Activated naive CD4-positive, alpha-beta T cell treated with anti-CD3 and anti-CD28 coated beads, Interleukin-2, amount 10 ng/mL, durations not matched to agents 7 days and 5 days (primary cell): Measurements from ENCODE around the gene ANKRD55.

Experiments used
- CTCF ChIA-PET: fragments of 350-600 bp; sonication (Branson Sonifier 250); formaldehyde crosslinking; loops from one replicate; lab custom pipeline; 2021; ENCODE audit warnings: antibody characterized with exemption; lab: Charles Lee
- DNase-seq: peaks from one replicate; pipeline ENCODE4 v3.0.0-alpha.2; 2020
- H3K27ac Mint-ChIP-seq: one replicate; pipeline ENCODE4 v1.8.0; 2021; ENCODE audit warnings: mild to moderate bottlenecking, moderate library complexity, mixed read lengths
- H3K27me3 Mint-ChIP-seq: one replicate; pipeline ENCODE4 v1.8.0; 2021; ENCODE audit warnings: mild to moderate bottlenecking, mixed read lengths
- H3K36me3 Mint-ChIP-seq: one replicate; pipeline ENCODE4 v1.8.0; 2021; ENCODE audit warnings: mixed read lengths
- H3K4me1 Mint-ChIP-seq: one replicate; pipeline ENCODE4 v1.8.0; 2021; ENCODE audit warnings: mixed read lengths
- H3K4me3 Mint-ChIP-seq: one replicate; pipeline ENCODE4 v1.8.0; 2021; ENCODE audit warnings: mild to moderate bottlenecking, moderate library complexity, mixed read lengths
- H3K9me3 Mint-ChIP-seq: one replicate; pipeline ENCODE4 v1.8.0; 2021; ENCODE audit warnings: mixed read lengths

ANKRD55 gene

DNA sequence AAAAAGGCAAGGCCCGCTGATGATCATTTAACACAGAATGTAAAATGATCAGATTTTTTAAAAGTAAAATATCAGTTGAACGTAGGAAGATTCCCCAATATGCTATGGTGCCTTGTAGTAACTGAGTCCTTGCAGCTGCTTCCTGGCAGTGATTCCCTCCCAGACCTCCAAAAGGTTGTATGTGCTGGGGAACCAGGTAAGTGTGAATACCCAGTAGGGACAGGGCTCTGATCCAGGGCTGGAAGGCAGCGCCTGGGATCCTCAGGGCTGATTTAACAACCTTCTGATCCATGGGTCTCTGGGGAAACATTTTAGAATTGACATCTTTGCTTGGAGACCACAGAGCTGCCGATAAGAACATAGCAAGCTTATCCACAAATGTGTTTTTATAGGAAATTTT, 161.7 kb downstream of the ANKRD55 start:
- H3K27ac Mint-ChIP-seq, result peak overlapping the region; percentile 94
- H3K36me3 Mint-ChIP-seq, result peaks cover 12% of the 10 kb centered on the region
- peak; percentile 21 for DNase-seq
- H3K27me3 Mint-ChIP-seq, result no peaks in the 10 kb centered on the region
- H3K4me3 Mint-ChIP-seq, result peak overlapping the region; percentile 59
- CTCF ChIA-PET, result interaction anchor here (0.8 to 1.0 kb wide), 3 partner anchors 22 to 89 kb away, joined by 3 read pairs; no protein-coding TSS in a partner anchor
- peaks cover 4% of the 10 kb centered on the region for H3K9me3 Mint-ChIP-seq
- H3K4me1 Mint-ChIP-seq, result peaks cover 91% of the 10 kb centered on the region

DNA sequence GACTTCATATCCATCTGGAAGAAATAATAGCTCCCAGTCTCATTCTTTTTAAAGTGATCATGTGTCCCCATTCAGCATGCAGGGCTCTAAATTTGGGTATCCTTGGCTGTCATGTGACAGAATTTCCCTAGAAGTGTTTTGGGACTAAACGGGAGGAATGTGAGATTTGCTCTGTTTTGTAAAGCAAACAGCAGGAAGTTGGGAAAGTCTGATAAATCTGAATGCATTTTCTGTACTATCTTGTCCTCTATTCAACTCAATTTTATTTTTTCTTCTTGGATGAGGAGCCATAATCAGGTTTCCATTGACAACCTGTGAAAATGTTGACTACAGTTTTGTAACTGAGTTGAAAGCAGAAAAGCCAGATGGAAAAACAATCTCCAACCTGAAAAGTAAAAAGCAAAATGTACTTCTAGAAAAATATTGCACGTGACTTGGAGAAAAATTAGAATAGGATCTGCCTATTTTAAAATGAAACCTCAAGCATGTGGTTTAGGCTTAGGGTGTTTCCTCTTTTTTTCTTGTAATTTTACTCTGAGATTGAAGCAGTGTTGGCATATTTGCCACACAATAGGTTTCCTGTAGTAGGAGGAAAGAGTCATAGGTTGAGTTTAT, 162.2 kb downstream of the ANKRD55 start:
- peaks cover 12% of the 10 kb centered on the region for H3K36me3 Mint-ChIP-seq
- peaks cover 86% of the 10 kb centered on the region for H3K4me1 Mint-ChIP-seq
- peak overlapping the region; percentile 59 for H3K4me3 Mint-ChIP-seq
- CTCF ChIA-PET, result interaction anchor here (0.6 to 1.0 kb wide), 2 partner anchors 22 to 131 kb away, joined by 3 read pairs; no protein-coding TSS in a partner anchor
- no peaks in the 10 kb centered on the region for H3K27me3 Mint-ChIP-seq
- peak overlapping the region; percentile 94 for H3K27ac Mint-ChIP-seq
- no peak for DNase-seq
- peaks cover 4% of the 10 kb centered on the region for H3K9me3 Mint-ChIP-seq

DNA sequence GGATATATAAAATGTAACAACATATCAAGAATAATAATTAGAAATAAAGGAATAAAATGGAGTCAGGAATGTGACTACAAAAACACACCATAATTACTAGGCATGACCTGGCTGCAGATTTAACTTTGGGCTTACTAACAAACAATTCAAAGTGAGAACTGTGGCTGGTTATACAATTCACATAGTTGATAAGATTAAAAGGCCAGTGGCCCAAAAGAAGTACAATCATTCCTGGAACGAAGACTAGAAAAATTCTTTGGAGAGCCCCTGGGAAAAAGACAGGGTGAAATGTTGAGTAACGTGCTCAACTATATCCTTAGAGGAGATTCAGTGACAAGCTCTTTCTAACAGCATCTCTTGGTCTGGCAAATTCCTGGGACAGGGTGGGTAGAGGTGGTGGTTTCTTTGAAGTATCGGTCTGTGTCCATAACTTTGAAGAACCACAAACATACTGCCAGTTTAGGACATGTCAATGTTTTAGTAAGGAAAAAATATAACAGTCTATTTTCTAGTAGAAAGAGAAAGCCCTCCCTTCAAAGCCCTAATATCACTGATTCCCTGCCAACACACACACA, 163.4 kb downstream of the ANKRD55 start:
- H3K27me3 Mint-ChIP-seq, result no peaks in the 10 kb centered on the region
- no peak overlapping the region for H3K4me3 Mint-ChIP-seq
- H3K36me3 Mint-ChIP-seq, result peaks cover 11% of the 10 kb centered on the region
- DNase-seq, result no peak
- peaks cover 4% of the 10 kb centered on the region for H3K9me3 Mint-ChIP-seq
- H3K4me1 Mint-ChIP-seq, result peaks cover 81% of the 10 kb centered on the region
- CTCF ChIA-PET, result no interaction called here
- peak overlapping the region; percentile 94 for H3K27ac Mint-ChIP-seq

DNA sequence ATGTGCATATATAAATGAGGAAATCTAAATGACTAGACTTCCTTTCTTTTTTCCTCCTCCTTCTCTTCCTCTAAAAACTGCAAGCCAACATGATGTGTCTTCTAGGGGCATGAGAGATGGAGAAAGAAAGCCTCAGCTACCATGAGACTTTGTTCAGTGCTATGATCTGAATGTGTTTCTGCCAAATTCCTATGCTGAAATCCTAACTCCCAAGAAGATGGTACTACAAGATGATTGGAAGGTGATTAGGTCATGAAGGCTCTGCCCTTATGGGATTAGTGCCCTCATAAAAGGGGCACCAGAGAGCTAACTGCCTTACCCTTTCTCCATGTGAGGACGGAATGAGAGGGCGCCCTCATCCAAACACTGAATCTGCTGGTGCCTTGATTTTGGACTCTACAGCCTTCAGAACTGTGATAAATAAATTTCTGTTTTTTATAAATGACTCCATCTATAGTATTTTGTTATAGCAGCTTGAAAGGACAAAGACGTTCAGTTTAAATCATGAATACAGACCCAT, 166.1 kb downstream of the ANKRD55 start:
- CTCF ChIA-PET, result no interaction called here
- Mint-ChIP-seq H3K36me3 (peaks cover 2% of the 10 kb centered on the region), H3K4me3 (no peak overlapping the region), H3K27me3 (no peaks in the 10 kb centered on the region), H3K4me1 (peaks cover 68% of the 10 kb centered on the region), H3K9me3 (no peaks in the 10 kb centered on the region), H3K27ac (no peak overlapping the region)
- DNase-seq, result no peak

DNA sequence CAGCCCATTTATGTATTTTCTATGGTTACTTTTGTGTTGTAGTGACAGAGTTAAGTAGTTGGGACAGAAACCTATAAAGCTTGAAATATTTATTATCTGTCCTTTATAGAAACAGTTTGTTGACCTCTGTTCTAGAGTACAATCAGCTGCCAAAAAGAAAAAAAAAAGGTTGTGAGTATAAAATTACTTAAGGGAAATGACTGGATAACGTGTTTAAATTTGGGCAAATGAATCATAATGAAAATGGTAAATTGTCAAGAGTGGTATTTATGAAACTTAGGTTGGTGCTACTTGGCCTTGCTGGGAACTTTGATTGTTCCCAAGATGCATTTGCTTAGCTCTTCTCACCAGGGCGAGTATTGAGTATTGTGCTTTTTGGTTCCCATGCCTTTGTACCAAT, 168.1 kb downstream of the ANKRD55 start:
- no peak for DNase-seq
- Mint-ChIP-seq H3K27ac (no peak overlapping the region), H3K4me1 (peaks cover 65% of the 10 kb centered on the region), H3K27me3 (no peaks in the 10 kb centered on the region), H3K4me3 (no peak overlapping the region), H3K36me3 (peaks cover 4% of the 10 kb centered on the region), H3K9me3 (peaks cover 2% of the 10 kb centered on the region)
- CTCF ChIA-PET, result interaction anchor here (0.7 to 1.2 kb wide), 4 partner anchors 13 to 136 kb away, joined by 3 to 4 read pairs (median 3); no protein-coding TSS in a partner anchor

DNA sequence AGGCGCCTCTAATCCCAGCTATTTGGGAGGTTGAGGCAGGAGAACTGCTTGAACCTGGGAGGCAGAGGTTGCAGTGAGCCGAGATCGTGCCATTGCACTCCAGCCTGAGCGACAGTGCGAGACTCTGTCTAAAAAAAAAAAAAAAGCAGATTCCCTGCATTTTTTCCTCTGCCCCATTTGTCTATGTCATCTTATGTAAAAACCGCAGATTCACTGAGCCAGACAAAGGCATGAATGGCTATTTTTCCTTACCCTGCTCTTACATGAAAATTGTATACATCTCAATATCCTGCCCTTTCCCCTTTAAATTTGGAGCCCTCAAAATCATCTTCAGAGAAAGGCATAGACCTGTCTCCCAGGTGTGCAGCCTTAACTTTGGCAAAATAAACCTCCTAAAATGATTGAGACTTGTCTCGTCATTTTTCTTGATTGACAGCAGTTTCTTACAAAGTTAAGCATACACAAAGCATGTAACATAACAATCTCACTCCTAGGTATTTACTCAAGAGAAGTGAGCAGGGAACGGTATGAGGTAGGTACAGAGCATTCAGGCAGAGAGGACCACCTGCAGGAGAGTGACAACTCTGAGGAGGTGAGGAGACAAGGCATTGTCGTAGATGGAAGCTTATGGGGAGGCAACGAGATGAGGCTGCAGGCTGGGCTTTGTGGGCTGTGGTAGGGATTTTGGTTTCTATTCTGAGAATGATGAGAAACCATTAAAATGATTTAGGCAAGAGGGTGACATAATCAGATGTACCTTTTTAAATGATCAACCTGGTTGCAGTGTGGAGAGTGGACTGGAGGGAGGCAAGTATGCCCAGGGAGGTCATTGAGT, 172.6 kb downstream of the ANKRD55 start:
- H3K4me3 Mint-ChIP-seq, result peak overlapping the region; percentile 25
- no peaks in the 10 kb centered on the region for H3K27me3 Mint-ChIP-seq
- peaks cover 12% of the 10 kb centered on the region for H3K36me3 Mint-ChIP-seq
- H3K27ac Mint-ChIP-seq, result peak overlapping the region; percentile 81
- H3K9me3 Mint-ChIP-seq, result peaks cover 4% of the 10 kb centered on the region
- peaks cover 78% of the 10 kb centered on the region for H3K4me1 Mint-ChIP-seq
- CTCF ChIA-PET, result interaction anchor here (1.3 kb wide), 1 partner anchor 77 kb away, joined by 3 read pairs; no protein-coding TSS in a partner anchor
- DNase-seq, result peak; percentile 80

DNA sequence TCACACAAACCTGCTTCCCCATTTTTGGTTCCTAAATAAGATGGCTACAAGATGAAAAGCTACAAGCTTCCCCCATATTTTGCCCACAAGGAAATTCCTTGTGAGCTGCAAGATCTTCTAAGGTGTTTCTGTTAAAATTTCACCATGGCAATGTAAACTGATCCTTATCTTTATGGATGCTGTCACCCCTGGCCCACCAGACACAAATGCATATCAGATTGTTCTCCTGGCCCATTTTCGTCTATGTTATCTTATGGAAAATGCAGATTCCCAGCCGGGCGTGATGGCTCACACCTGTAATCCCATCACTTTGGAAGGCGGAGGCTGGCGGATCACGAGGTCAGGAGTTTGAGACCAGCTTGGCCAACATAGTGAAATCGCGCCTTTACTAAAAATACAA, 173.3 kb downstream of the ANKRD55 start:
- H3K27ac Mint-ChIP-seq, result peak overlapping the region; percentile 81
- peaks cover 14% of the 10 kb centered on the region for H3K36me3 Mint-ChIP-seq
- peaks cover 4% of the 10 kb centered on the region for H3K9me3 Mint-ChIP-seq
- CTCF ChIA-PET, result interaction anchor here (1.1 to 1.3 kb wide), 2 partner anchors 77 to 81 kb away, joined by 3 to 4 read pairs; no protein-coding TSS in a partner anchor
- H3K4me3 Mint-ChIP-seq, result no peak overlapping the region
- no peak for DNase-seq
- H3K4me1 Mint-ChIP-seq, result peaks cover 78% of the 10 kb centered on the region
- H3K27me3 Mint-ChIP-seq, result no peaks in the 10 kb centered on the region

DNA sequence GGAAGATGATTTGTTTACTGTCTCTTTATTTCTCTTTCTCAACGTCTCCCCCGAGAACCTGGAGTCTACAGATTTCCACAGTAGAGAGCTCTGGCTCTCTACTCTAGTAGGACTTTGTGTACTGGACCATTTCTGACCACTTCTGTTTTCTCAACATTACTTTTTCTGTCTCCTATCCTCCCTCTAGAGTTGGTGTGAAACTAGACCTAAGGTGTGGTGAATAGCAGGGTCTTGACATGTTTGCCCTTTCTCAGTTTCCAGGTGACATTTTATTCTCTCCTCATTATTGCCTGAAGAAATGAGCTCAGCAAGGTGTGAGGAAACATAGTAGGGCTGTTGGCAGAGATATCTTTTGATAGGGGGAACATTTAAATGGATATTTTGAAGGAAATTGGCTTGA, 176.3 kb downstream of the ANKRD55 start:
- Mint-ChIP-seq H3K4me1 (peaks cover 80% of the 10 kb centered on the region), H3K4me3 (no peak overlapping the region)

DNA sequence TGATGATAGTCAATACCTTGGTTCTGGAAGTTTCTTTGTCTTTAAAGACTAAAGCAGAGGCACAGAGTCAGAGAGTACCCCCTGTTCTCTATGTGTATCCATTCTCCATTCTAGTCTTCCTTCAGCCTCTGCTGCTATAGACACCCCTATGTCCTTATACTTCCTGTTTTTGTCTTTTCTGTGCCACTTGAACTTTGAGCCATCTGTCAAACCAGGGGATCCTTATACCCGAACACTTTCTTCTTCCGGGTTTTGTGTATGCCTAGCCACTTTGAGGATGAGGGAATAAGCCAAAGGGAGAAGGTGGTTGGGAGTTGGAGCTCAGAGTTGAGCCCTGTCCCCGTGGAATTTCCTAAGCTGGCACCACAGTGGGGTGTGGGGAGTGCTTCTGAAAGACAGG, 177.3 kb downstream of the ANKRD55 start:
- no peak for DNase-seq
- Mint-ChIP-seq H3K36me3 (peaks cover 25% of the 10 kb centered on the region), H3K9me3 (peaks cover 16% of the 10 kb centered on the region), H3K27ac (peak overlapping the region; percentile 77), H3K4me1 (peaks cover 82% of the 10 kb centered on the region), H3K27me3 (no peaks in the 10 kb centered on the region), H3K4me3 (no peak overlapping the region)
- CTCF ChIA-PET, result interaction anchor here (0.6 to 0.9 kb wide), 2 partner anchors 35 to 145 kb away, joined by 3 read pairs; no protein-coding TSS in a partner anchor

More for the DNA sequence above, 176.3 kb downstream of the ANKRD55 start:
- Mint-ChIP-seq H3K27me3 (no peaks in the 10 kb centered on the region), H3K36me3 (peaks cover 24% of the 10 kb centered on the region), H3K9me3 (peaks cover 17% of the 10 kb centered on the region), H3K27ac (peak overlapping the region; percentile 77)
- no peak for DNase-seq
- CTCF ChIA-PET, result interaction anchor here (0.9 to 1.4 kb wide), 3 partner anchors 38 to 144 kb away, joined by 3 read pairs; no protein-coding TSS in a partner anchor

DNA sequence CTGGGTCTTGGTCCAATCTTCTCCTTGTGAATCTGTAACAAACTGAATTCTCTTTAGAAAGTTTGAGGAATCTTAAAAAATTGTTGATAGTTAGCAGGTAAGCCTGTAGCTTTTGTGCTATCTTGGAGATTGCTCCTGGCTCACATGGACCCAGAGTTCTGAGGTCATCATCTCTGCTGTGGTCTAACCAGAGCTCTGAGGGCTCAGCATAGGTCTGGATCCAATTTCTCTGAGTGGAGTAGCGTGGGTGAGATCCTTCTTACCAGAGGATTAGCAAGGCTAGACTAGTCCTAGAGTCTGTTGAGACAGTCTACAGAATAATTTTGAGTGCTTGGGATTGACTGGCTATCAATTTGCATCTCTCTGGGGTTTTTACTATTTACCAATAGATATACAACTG, 177.8 kb downstream of the ANKRD55 start:
- CTCF ChIA-PET, result interaction anchor here (0.6 kb wide), 1 partner anchor 34 kb away, joined by 3 read pairs; no protein-coding TSS in a partner anchor
- Mint-ChIP-seq H3K9me3 (peaks cover 15% of the 10 kb centered on the region), H3K27me3 (no peaks in the 10 kb centered on the region), H3K27ac (peak overlapping the region; percentile 77), H3K4me3 (no peak overlapping the region), H3K36me3 (peaks cover 24% of the 10 kb centered on the region), H3K4me1 (peaks cover 81% of the 10 kb centered on the region)
- DNase-seq, result no peak

DNA sequence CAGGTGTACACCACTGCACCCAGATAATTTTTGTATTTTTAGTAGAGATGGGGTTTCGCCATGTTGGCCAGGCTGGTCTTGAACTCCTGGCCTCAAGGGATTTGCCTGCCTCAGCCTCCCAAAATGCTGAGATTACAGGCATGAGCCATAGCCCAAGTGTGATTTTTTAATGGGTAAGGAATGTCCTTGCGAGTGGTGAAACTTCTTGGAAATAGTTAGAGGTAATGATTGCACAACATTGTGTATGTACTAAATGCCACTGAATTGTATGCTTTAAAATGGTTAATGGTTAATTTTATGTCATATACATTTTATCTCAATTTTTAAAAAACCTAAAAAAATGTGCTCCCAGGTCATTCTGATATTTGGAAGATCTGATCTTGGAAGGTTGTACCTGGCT, 178.5 kb downstream of the ANKRD55 start:
- DNase-seq, result no peak
- Mint-ChIP-seq H3K36me3 (peaks cover 24% of the 10 kb centered on the region), H3K27ac (no peak overlapping the region), H3K4me1 (peaks cover 81% of the 10 kb centered on the region), H3K9me3 (peaks cover 15% of the 10 kb centered on the region), H3K4me3 (no peak overlapping the region), H3K27me3 (no peaks in the 10 kb centered on the region)
- CTCF ChIA-PET, result no interaction called here

DNA sequence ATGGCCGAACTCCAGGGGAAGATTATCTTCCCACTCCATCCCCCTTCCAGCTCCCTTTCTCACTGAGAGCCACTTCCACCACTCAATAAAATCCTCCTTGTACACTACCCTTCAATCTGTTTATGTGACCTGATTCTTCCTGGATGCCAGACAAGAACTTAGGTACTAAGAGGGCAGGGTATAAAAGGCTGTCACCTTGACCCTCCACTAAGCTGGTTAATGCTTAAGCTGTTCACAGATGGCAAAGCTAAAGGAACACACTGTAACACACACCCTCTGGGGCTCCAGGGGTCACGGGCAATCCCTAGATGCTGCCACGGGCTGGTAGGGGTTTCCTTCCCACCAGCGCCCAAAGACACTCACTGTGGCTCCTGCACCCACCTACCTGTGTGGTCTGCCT, 179.8 kb downstream of the ANKRD55 start:
- peaks cover 76% of the 10 kb centered on the region for H3K4me1 Mint-ChIP-seq
- H3K36me3 Mint-ChIP-seq, result peaks cover 23% of the 10 kb centered on the region
- no peak for DNase-seq
- no peak overlapping the region for H3K4me3 Mint-ChIP-seq
- CTCF ChIA-PET, result no interaction called here
- no peaks in the 10 kb centered on the region for H3K27me3 Mint-ChIP-seq
- H3K9me3 Mint-ChIP-seq, result peaks cover 15% of the 10 kb centered on the region
- no peak overlapping the region for H3K27ac Mint-ChIP-seq

DNA sequence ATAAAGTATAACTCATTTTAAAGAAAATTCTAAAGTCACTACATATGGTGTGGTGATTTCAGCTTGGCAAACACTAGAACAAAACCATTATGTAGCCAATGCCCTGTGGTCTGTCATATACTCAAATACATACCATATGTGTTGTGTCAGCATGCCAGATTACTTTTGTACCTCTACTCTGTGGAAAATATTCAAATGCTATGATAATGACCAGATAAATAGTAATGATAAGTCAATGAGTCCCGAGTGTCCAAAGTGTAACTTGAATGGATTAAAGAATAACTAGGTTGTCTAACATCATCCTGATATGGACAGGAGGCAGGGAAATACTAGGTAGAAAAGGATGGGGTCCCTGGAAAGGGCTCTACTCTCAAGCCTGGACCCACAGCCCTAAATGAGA, 180.4 kb downstream of the ANKRD55 start:
- Mint-ChIP-seq H3K4me1 (peaks cover 76% of the 10 kb centered on the region), H3K27ac (peak overlapping the region; percentile 75), H3K27me3 (no peaks in the 10 kb centered on the region), H3K9me3 (peaks cover 14% of the 10 kb centered on the region), H3K36me3 (peaks cover 22% of the 10 kb centered on the region), H3K4me3 (no peak overlapping the region)
- CTCF ChIA-PET, result interaction anchor here (0.8 to 0.9 kb wide), 2 partner anchors 12 to 40 kb away, joined by 3 read pairs; no protein-coding TSS in a partner anchor
- no peak for DNase-seq
